ENCODE measurements around the gene TRIM41. TPM values are rescaled to one million over a fixed set of nuclear protein-coding genes. Genes with fewer than 3 reads are reported as not detected.

The TRIM41 gene
- total and polyA plus RNA-seq, 9 of the 15 experiments (the other 6 are each of a cell fraction or from before 2014, with no cell fraction given): 1.8 to 47.6 (median 20.9) TPM

GRCh38 chr5:181204113-181204825 lies 18.8 kb upstream of the TRIM41 start:
- Histone ChIP-seq H3K79me2 (ENCODE audit: control insufficient read depth, insufficient read depth, low read length) (no peaks in the 10 kb centered on the region), H3K4me1 (replicated peaks in 1 of 2; ENCODE audit: control insufficient read depth in 2 of 2, insufficient read depth in 2 of 2, low read length in 2 of 2) (peaks cover 29 to 47% of the 10 kb centered on the region in 2 experiments; a peak in 4 of 5 replicates), H4K20me1 (replicated peaks; ENCODE audit: control insufficient read depth, insufficient read depth, low read length) (no peaks in the 10 kb centered on the region), H3K9ac (ENCODE audit: insufficient read depth in 1 of 2, low read depth in 2 of 2, low read length in 2 of 2) (peak overlapping the region; percentile 50 to 93; a peak in 3 of 4 replicates), H3K9me1 (ENCODE audit: control insufficient read depth, insufficient read depth, low read length) (no peaks in the 10 kb centered on the region), H3K27ac (ENCODE audit: extremely low read depth, low read depth, low read length) (peak overlapping the region; percentile 56; the same call in 2 of the 3 replicates), H3K4me3 (peak overlapping the region; percentile 60), H3K9me3 (replicated peaks; ENCODE audit: control insufficient read depth, insufficient read depth, low read depth, low read length) (no peaks in the 10 kb centered on the region), H3K4me2 (ENCODE audit: insufficient read depth, low read length) (peak overlapping the region; percentile 75), H3K27me3 (ENCODE audit: control insufficient read depth in 2 of 2, insufficient read depth in 2 of 2, low read length in 2 of 2) (no peaks in the 10 kb centered on the region), H2AFZ (ENCODE audit: low read depth, low read length) (peak overlapping the region; percentile 91), H3K36me3 (ENCODE audit: control insufficient read depth, insufficient read depth, low read length) (no peaks in the 10 kb centered on the region)
- in situ Hi-C loops (cut with MboI): no loop called here
- ChIA-PET CTCF (ENCODE audit: low intra/inter-chr PET ratio) (no interaction called here), POLR2A (interaction anchor here (0.6 to 5.0 kb wide), 2 partner anchors 13 to 41 kb away, joined by 3 to 69 read pairs; no protein-coding TSS in a partner anchor)
- ATAC-seq: peak; percentile 43
- intact Hi-C loops (cut with micrococcal nuclease): no loop called here
- peak; percentile 50 to 73 (median 62) for DNase-seq (ENCODE audit: extremely low read depth in 1 of 4, low spot score in 3 of 4)
- 1% methylated on average over 29 of the region's 67 CpGs for WGBS (ENCODE audit: insufficient coverage, low coverage, missing lambda C conversion rate)
- no TSS peak for BruUV-seq (replicated peaks)
- peak; percentile 19 for FAIRE-seq
- TF ChIP-seq ARID3A (IDR thresholded peaks at IDR 0.05; ENCODE audit: borderline replicate concordance, low read depth, low read length) (no peak), ZNF316 (IDR thresholded peaks at IDR 0.05) (peak; percentile 8; the same call in 1 of the 2 replicates), CSDE1 (IDR thresholded peaks at IDR 0.05) (no peak), ZNF766 (CRISPR knock-in tag; conservative IDR thresholded peaks at IDR 0.05) (no peak), U2AF1 (optimal IDR thresholded peaks at IDR 0.05; ENCODE audit: low read depth, low read length) (no peak), XRCC5 (IDR thresholded peaks at IDR 0.05; ENCODE audit: low read depth, low read length) (0 out of 2 replicates have a peak, but pooled peaks have one; percentile 32), ZNF124 (CRISPR knock-in tag; IDR thresholded peaks at IDR 0.05) (no peak), ZBTB40 (IDR thresholded peaks at IDR 0.05) (0 out of 2 replicates have a peak, but pooled peaks have one; percentile 26), ZBTB40 (CRISPR knock-in tag; IDR thresholded peaks at IDR 0.05) (no peak), HEY1 (CRISPR knock-in tag; IDR thresholded peaks at IDR 0.05; ENCODE audit: borderline replicate concordance) (no peak), ZNF717 (CRISPR knock-in tag; IDR thresholded peaks at IDR 0.05) (no peak), HIVEP1 (CRISPR knock-in tag; IDR thresholded peaks at IDR 0.05) (no peak)

Measured in K562 (cell line).